Hepatocyte (in vitro differentiated cells): Measurements from ENCODE around the gene TECPR1.

Experiments used
- CTCF ChIP-seq: fragments of 200-600 bp; sonication (generic); IDR thresholded peaks from 2 replicates; pipeline ENCODE4 v1.5.1; 2016; ENCODE audit warnings: antibody characterized with exemption, mild to moderate bottlenecking; ENCODE audit not compliant: poor library complexity
- EZH2 ChIP-seq: fragments of 200-600 bp; sonication (generic); IDR thresholded peaks from 2 replicates; pipeline ENCODE4 v1.6.1; 2016; ENCODE audit warnings: antibody characterized with exemption, mild to moderate bottlenecking, borderline replicate concordance
- EZH2phosphoT487 ChIP-seq: fragments of 200-600 bp; sonication (generic); IDR thresholded peaks from one replicate; pipeline ENCODE4 v1.6.1; 2018; ENCODE audit warnings: antibody characterized with exemption, mild to moderate bottlenecking, low read depth, moderate library complexity; ENCODE audit not compliant: unreplicated experiment, severe bottlenecking

DNA sequence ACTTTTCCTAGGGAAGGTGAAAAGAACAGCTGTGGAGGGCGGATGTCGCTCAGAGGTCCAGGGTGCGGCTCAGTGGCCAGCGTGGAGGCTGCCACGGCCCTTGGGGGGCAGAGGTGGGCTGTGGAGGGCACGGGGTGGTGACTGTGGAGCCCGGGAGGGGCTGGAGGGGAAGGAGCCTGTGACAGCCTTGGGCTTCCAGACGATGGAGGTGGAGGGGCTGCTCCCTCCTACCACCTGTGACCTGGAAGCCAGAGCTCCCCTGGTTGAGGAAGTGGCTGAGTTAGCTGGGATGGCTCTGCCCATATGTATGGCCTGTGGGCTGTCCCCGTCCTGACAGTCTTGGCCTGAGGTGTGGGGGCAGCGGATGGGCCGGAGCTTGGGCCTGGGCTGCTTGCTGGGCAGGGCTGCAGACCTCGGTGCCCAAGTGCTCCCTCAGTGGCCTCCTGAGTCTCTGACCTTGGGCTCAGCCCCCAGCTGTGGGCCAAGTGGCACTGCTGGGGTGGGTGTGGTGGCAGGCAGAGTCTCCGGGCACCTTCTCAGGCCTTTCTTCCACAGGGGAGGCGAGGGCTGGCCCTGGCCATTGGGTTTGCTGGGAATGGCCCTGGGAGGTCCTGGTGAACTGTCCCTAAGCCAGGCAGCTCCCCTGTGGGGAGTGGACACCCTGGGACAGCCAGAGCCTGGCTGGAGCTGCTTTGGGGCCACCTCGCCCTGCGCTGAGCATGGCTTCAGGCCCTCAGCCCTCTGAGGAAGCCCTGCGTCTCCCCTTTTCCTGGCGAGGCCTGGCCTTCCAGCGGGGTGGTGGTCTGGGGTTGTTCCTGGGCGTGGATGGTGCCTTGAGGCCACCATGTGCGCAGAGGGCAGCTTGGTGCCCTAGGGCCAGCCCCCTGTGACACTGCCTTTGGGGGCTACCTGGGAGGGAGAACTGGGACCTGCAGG, 33.4 kb upstream of the TECPR1 start:
- TF ChIP-seq CTCF (no peak), EZH2 (no peak), EZH2phosphoT487 (no peak)
